BJ (cell line): Measurements from ENCODE around the gene SUGCT. TPM values are rescaled to one million over a fixed set of nuclear protein-coding genes. Genes with fewer than 3 reads are reported as not detected.
"Not testable (repeated sequence)": the region's sequence is repeated elsewhere in the genome, so short reads cannot be mapped to it uniquely, and the experiment has no call there.

ENCODE experiments used
- CTCF ChIA-PET: fragments of 350-600 bp; formaldehyde crosslinking; extraction: SDS; loops from one replicate; lab custom pipeline; 2021; ENCODE audit warnings: antibody characterized with exemption, inconsistent platforms; lab: Yijun Ruan, JAX
- POLR2A ChIA-PET: fragments of 300-600 bp; sonication (Branson Sonifier 250); formaldehyde crosslinking; extraction: SDS; loops from one replicate; lab custom pipeline; 2021; ENCODE audit warnings: antibody characterized with exemption; lab: Charles Lee
- DNase-seq: peaks from one replicate; pipeline ENCODE4 v3.0.0-alpha.2; 2011; ENCODE audit warnings: low read depth
- H3K27me3 ChIP-seq: 2 replicates; pipeline ENCODE4 v1.6.0; 2011; ENCODE audit warnings: low read length; ENCODE audit not compliant: control insufficient read depth, insufficient read depth
- H3K36me3 ChIP-seq: 2 replicates; pipeline ENCODE4 v1.5.1; 2011; ENCODE audit warnings: low read length; ENCODE audit not compliant: control insufficient read depth, insufficient read depth
- H3K4me3 ChIP-seq: 2 replicates; pipeline ENCODE4 v1.5.1; 2011; ENCODE audit warnings: low read depth, mild to moderate bottlenecking, control low read depth, low read length
- polyA plus RNA-seq: library from polyadenylated mRNA; depleted of rRNA; stranded (reverse); fragments of >200 nt; gene quantifications from 2 replicates; pipeline ENCODE4 v1.2.3, GENCODE V29; 2011
- TF ChIP-seq, protein P1 (sequence below): IDR thresholded peaks from 2 replicates; pipeline ENCODE4 v1.5.1; 2011; ENCODE audit warnings: low read depth, mild to moderate bottlenecking, control low read depth, inconsistent platforms, low read length, moderate library complexity; ENCODE audit not compliant: insufficient read depth

SUGCT gene
- polyA plus RNA-seq, 1 experiment, result 10.6 TPM

DNA sequence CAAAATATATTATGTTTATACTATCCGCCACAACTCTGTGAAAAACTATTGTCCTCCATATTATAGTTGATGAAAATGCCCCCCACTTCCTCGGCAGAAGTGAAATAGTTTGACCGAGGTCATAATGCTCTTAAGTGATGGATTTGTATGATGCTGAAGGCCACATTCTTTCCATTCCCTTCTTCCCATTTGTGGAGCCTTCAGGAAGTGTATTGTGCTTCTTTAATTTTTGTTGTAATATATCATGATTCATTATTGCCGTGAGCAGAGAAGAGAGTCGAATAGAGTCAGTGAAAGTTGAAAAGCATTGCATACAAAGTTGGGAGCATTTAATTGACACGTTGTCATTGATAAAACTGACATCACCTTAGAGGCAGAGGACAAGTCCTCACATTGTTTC lies 460.3 kb downstream of the SUGCT start:
- TF ChIP-seq, protein P1, sequence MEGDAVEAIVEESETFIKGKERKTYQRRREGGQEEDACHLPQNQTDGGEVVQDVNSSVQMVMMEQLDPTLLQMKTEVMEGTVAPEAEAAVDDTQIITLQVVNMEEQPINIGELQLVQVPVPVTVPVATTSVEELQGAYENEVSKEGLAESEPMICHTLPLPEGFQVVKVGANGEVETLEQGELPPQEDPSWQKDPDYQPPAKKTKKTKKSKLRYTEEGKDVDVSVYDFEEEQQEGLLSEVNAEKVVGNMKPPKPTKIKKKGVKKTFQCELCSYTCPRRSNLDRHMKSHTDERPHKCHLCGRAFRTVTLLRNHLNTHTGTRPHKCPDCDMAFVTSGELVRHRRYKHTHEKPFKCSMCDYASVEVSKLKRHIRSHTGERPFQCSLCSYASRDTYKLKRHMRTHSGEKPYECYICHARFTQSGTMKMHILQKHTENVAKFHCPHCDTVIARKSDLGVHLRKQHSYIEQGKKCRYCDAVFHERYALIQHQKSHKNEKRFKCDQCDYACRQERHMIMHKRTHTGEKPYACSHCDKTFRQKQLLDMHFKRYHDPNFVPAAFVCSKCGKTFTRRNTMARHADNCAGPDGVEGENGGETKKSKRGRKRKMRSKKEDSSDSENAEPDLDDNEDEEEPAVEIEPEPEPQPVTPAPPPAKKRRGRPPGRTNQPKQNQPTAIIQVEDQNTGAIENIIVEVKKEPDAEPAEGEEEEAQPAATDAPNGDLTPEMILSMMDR, result no peak
- H3K4me3 ChIP-seq, result no peak overlapping the region
- H3K27me3 ChIP-seq, result no peaks in the 10 kb centered on the region
- DNase-seq, result no peak
- CTCF ChIA-PET, result no interaction called here
- H3K36me3 ChIP-seq, result no peaks in the 10 kb centered on the region
- POLR2A ChIA-PET, result no interaction called here

DNA sequence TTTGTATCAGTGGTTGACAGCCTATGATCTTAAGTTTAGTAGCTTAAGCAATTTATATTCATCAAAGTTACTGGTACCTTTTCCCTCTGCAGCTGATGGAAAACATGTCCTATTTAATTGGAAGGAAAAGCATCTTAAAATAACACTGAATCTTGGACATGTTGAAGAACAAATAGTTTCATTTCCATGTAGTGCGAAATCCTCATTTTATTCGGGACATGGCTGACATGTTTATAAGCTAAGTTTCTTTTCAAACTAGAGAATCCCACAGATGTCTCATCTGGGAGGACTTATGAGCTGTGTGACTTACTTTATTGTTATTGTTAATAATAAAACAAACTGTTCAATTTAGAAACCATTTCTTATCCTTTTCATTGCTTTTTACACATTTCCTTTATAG lies 461.0 kb downstream of the SUGCT start:
- Histone ChIP-seq H3K36me3 (no peaks in the 10 kb centered on the region), H3K27me3 (no peaks in the 10 kb centered on the region), H3K4me3 (no peak overlapping the region)
- ChIA-PET CTCF (no interaction called here), POLR2A (no interaction called here)
- TF ChIP-seq, protein P1, result no peak
- DNase-seq, result no peak

DNA sequence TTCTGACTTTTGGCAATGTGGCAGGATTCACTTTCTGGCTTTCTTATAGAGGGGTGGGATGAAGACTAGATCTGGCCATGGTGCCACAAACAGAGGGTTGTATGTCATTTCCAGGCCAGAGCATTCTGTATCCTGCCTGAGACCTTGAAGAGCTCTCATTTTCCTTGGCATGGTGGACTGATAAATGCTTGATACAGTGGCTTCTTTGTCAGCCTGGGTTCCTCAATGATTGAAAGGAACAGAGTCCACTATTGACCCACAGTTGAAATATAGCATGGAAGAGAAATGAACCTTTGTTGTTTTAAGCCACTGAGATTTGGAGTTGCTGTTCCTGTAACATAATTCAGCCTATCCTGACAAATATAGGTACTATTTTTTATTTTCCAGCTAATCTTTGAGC lies 462.7 kb downstream of the SUGCT start:
- Histone ChIP-seq H3K36me3 (no peaks in the 10 kb centered on the region), H3K4me3 (no peak overlapping the region), H3K27me3 (no peaks in the 10 kb centered on the region)
- TF ChIP-seq, protein P1, result no peak
- no peak for DNase-seq
- CTCF ChIA-PET, result interaction anchor here (1.3 kb wide), 1 partner anchor 22 kb away, joined by 3 read pairs; no protein-coding TSS in a partner anchor
- POLR2A ChIA-PET, result no interaction called here

DNA sequence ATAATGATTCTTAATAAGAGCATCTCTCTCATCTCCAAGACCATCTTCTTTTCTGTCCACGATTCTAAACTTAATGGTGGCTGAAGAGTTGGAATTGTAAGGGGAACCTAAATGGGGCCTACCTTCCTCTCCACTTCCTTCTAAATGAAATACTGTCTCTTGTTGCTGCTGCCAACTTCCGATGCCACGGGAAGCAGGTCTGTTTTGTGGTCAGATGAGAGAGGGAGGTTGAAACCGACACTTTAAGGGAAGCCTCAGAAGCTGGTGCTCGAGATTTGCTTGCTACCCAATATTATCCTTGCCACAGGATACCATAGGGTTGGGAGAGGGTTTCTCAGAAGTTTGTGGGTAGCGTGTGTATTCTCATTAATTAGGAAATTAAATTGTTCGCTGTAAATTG lies 464.1 kb downstream of the SUGCT start:
- CTCF ChIA-PET, result interaction anchor here (0.6 to 0.8 kb wide), 2 partner anchors 15 to 16 kb away, joined by 3 read pairs; no protein-coding TSS in a partner anchor

DNA sequence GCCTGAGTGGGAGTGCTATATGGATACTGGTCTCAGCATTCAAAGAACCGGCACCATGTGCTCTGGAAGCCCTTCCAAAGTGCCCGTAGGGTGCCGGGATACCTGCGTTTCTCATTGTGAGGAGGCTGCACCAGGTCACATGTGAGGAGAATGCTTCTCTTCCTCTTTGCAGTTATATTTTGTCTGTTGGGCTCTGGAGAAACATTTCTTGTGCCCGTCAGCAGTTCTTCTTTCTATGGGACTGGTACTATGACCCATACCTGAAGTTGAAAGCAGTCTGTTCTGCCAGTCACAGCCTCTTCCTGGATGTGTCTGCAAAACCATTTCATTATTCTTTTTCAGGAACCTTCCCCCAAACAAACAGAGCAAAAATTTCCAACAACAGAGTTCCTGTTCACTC lies 465.0 kb downstream of the SUGCT start:
- TF ChIP-seq, protein P1, result no peak
- Histone ChIP-seq H3K36me3 (no peaks in the 10 kb centered on the region), H3K4me3 (no peak overlapping the region), H3K27me3 (no peaks in the 10 kb centered on the region)
- DNase-seq, result no peak
- ChIA-PET CTCF (interaction anchor here (0.8 kb wide), 1 partner anchor 16 kb away, joined by 3 read pairs; no protein-coding TSS in a partner anchor), POLR2A (no interaction called here)

More for the DNA sequence above, 464.1 kb downstream of the SUGCT start:
- POLR2A ChIA-PET, result no interaction called here
- no peak for DNase-seq
- H3K27me3 ChIP-seq, result no peaks in the 10 kb centered on the region
- TF ChIP-seq, protein P1, result no peak
- H3K36me3 ChIP-seq, result no peaks in the 10 kb centered on the region
- H3K4me3 ChIP-seq, result no peak overlapping the region

DNA sequence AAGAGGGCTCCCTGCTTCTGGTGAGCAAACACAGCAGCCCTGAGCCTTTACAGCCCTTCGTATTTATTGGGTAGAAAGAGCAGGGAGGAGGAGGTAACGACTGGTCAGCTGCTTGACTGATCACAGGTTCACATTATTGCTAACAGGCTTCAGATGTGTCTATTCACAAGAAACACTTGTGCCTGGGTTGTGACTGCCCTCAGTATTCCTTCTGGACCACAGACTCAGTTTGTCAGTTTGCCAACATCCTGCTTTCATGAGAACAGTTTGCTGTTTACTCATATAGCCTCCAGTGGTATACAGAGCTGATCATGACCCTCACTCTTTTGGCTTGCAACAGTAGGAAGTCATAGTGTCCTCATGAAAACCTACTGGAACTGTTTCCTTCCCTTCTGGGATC lies 467.5 kb downstream of the SUGCT start:
- DNase-seq, H3K27me3 ChIP-seq, H3K4me3 ChIP-seq, CTCF ChIA-PET, POLR2A ChIA-PET, H3K36me3 ChIP-seq: not testable (repeated sequence)
